NOMO-1 treated with dmso at 0.1 percent for 144 hours (cell line): ENCODE data around the gene SF3A2.
A peak's percentile ranks its signal among the peaks of the same experiment; 100 is the strongest.
"Not testable (repeated sequence)": the region's sequence is repeated elsewhere in the genome, so short reads cannot be mapped to it uniquely, and the experiment has no call there.

Experiments used
- DNase-seq: peaks from one replicate; lab custom pipeline; 2025; ENCODE audit not compliant: unreplicated experiment; lab: John Stamatoyannopoulos, UW

Gene SF3A2

GRCh38 chr19:2273356-2274184, 36.9 kb downstream of the SF3A2 start:
- peak; percentile 85 for DNase-seq

DNA sequence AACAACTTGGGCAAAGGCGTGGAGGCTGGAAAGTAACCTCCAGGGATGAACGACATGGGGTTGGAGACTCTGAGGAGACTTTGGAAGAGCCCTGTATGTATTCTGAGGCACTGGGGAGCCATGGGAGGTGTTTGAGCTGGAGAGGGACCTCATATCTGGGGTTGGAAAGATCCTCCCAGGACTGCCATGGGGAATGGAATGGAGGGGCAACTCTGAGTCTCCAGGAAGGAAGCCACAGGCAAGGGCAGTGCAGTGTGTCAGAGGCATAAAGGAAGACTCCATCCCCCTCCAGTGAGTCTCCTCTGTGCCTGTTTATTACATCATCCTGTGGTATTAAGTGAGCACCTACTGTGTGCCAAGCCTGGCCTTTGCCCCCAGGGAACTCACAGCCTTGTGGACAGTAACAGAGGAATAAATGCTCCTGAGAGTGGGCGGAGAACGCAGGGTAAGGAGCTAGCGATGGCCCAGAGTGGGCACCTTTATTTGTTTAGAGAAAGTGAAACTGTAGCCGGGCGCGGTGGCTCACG, 37.6 kb downstream of the SF3A2 start:
- no peak for DNase-seq

DNA sequence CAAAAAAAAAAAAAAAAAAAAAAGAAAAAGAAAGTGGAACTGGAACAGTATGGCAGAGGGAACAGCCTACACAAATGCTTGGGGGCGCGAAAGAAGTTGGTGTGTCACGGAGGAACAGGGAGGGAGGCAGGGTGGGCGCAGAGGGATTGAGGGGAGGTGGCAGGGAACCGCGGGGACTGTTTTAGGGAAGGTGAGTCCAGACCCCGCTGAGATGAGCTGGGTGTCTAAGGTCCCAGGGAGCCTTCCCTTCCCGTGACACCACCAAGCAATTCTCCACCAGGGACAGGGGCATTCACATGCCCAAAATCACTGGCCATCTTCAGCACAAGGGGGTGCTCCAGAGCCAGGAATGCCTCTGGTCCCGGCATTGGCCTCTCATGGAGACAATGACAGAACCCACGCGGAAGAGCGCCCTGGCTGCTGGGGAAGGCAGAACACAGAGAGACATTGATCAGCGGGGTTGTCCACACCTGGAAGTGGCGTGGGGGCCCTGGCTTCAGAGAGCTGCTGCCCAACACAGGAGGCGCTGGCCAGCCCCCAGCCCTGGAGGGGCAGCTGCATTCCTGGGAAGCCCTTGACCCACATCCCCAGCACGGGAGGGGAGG, 38.4 kb downstream of the SF3A2 start:
- DNase-seq: peak; percentile 46

GRCh38 chr19:2275588-2276428, 39.2 kb downstream of the SF3A2 start:
- DNase-seq: no peak

- no peak for DNase-seq
Measured at GRCh38 chr19:2276429-2276986, 39.9 kb downstream of the SF3A2 start.

DNA sequence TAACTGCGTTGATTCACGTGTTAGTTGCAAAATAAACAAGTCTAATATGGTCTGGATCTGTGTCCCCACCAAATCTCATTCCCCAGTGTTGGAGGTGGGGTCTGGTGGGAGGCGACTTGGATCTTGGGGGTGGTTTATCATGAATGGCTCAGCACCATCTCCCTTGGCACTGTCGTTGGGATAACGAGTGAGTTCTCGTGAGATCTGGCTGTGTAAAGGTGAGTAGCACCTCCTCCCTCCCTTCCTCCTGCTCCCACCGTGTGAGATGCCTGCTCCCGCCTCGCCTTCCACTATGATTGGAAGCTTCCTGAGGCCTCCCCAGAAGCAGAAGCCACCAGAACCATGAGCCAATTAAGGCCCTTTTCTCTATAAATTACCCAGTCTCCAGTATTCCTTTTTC, 40.5 kb downstream of the SF3A2 start:
- no peak for DNase-seq

GRCh38 chr19:2278459-2279158, 42.0 kb downstream of the SF3A2 start:
- no peak for DNase-seq

- no peak for DNase-seq
Measured at GRCh38 chr19:2280633-2281264, 44.1 kb downstream of the SF3A2 start.

- DNase-seq: not testable (repeated sequence)
Measured at GRCh38 chr19:2281265-2282061, 44.8 kb downstream of the SF3A2 start.

- DNase-seq: peak; percentile 57
Measured at GRCh38 chr19:2282062-2282861, 45.6 kb downstream of the SF3A2 start, which contains the start of gene PEAK3. Gene PEAK3 (minus strand): TSS chr19:2282175. CDS start chr19:2280931, 1,244 bp downstream.

DNA sequence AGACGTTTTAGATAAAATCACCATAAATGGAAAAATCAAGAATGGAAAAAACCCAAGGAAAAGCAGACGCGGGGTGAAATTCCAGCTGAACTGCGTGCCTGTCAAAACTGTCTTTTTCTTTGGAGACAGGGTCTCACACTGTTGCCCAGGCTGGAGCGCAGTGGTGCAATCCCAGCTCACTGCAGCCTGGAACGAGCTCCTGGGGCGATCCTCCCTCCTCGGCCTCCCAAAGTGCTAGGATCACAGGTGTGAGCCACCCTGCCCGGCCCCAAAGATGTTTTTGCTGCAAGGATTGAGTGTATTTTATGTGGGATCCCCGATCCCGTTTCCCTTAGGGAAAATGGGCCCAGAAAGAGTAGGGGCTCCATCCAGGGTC, 46.2 kb downstream of the SF3A2 start:
- DNase-seq: no peak

DNA sequence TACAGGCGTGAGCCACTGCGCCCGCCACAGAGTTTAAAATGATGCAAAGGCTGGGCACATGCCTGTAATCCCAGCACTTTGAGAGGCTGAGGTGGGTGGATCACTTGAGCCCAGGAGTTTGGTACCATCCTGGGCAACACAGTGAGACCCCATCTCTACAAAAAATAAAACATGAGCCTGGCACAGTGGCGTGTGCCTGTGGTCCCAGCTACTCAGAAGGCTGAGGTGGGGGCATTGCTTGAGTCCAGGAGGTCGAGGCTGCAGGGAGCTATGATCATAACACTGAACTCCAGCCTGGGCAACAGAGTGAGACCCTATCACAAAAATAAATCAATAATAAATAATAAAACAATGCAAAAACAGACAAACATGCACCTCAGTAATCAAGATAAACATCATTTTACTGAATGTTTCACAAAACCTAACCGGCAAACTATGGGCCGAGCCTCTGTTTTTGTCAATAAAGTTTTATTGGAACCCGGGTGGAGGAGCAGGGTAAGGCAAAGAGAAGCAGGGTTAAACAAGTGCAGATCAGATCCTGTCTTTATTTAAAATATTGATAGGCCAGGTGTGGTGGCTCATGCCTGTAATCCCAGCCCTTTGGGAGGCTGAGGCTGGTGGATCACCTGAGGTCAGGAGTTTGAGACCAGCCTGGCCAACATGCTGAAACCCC, 47.3 kb downstream of the SF3A2 start:
- DNase-seq: no peak

GRCh38 chr19:2286402-2287140, 49.9 kb downstream of the SF3A2 start:
- DNase-seq: no peak

DNA sequence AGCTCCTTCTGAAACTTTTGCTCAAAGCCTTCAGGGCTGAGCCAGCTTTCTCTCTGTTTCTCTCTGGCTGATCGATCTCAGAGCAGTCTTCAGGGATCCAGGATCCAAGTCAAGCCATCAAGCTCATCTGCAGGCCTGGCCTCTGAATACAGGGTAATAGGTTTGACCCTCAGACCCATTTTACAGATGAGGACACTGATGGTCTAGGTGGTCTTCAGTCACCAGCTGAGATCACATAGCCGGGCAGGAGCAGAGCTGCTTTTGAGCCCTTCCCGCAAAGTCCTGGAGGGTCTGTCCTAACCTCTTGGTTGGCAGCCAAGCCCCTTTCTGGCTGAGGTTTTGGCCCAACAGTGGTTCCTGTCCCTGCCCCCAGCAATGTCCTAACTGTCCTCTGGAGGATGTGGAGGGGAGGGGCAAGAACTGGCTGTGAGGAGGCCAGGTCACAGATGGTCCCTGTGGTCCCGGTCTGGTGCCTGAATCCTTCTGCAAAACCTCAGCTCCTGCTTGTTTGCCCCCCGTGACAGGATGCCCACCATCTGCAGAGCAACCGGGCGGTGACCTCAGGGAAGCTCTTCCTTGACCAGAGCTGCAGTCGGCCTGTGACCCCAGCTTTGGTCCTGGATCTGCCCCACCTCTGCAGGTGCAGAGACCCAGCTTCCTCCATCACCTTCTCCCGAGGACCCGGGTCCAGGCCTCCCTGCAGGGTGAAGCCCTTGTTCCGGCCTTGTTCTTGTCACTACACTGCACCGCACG, 51.1 kb downstream of the SF3A2 start:
- DNase-seq: no peak

- peak; percentile 71 for DNase-seq
Measured at GRCh38 chr19:2288338-2288817, 51.8 kb downstream of the SF3A2 start.
